Middle frontal gyrus (tissue), 1 donor: ENCODE data around the gene DMPK.
"Not testable (repeated sequence)": the region's sequence is repeated elsewhere in the genome, so short reads cannot be mapped to it uniquely, and the experiment has no call there.

Experiments
- DNase-seq: peaks from one replicate; pipeline ENCODE4 v3.0.0-alpha.2; 2015; ENCODE audit warnings: low spot score; ENCODE audit errors: extremely low spot score

Gene DMPK

DNA sequence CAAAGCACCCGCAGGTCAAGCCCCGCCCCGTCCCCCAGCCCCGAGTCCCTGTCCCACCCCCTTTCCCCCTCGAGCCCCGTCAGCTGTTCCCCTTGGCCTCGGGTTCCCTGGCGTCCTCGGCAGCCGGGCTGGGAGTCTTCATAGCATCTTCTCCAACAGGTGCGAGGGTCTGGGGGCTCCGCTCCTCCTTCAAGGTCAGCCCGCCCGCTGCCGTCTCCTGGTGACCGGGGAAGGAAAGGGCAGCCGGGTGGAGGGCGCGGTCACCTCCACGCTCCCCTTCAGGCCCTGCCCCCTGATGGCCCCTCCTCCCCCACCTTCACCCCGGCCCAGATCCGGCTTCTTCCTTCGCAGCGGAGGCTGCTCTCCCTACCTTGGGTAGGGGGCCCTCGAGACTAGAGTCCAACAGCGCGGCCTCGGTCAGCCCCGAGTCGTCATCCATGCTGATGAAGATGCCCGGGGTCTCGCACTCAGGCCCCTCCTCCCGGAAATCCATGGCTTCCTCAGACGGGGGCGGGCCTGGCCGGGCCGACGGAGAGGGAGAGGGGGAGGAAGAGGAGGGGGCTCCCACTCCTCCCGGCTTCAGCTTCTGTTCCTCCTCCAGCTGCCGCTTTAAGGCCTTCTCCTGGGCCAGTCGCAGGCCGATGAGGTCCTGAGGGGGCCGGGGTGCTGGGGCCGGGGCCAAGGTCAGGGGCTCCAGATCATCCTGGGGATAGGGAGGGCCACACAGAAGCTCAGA lies 33.4 kb upstream of the DMPK start:
- no peak for DNase-seq

DNA sequence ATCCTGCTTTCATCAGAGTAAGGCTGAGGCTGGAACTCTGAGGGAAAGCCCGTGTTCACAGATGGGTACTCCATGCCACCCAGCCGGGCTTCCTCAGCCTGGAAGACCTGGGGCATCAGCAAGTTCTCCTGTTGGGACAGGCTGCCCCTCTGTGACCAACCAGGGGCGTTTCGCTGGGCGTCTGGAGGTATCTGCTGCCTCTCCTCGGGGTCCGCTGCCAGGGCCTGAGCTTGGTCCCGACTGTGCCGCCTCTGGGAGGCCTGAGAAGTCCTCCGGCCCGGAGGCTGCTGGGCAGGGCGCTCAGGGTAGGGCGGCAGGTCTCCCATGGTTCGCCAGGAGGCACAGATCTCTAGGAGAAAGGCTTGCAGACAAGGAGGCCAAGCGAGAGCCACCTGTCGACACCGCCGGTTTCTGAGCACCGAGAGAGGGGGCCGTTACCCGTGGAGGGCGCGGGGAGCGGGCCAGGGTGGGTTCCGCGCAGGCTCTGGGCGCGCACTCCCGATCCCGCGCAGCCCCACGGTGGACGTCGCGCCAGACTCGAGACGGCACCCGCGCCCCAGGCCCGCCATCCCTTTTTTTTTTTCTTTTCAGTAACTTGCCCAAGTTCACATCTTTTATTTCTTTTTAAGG lies 32.7 kb upstream of the DMPK start, which contains the start of gene RSPH6A:
RSPH6A (minus strand) TSS at position 458 of the 630 bp plus-strand sequence; CDS start at position 326, 132 bp downstream.
- DNase-seq, result no peak

DNA sequence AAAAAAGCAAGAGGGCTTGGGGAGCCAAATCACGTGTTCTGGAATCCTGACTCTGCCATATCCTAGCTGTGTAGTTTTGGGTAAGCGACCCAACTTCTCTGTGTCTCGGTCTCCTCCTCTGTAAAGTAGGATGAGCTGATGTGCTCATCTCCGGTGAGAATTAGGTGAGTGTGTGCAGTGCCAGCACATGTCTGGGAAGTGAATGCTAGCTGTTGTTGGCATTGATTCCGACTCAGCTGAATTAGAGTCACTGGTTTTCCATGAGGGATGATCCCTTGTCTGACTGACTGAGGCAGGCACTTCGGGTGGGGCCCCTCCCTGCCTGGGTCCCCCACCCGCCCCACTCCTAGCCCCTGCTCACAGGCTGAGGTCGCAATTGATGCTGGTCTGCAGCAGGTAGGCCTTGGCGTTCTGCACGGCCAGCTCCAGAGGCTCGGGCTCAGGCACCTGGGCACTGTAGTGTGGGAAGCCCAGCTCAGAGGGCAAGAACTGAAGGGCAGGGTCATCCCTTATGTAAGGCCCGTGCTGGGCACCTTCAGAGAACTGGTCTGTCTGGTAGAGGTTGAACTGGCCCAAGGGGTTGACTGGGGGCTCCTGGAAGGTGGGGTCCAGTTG lies 32.0 kb upstream of the DMPK start:
- DNase-seq, result no peak

DNA sequence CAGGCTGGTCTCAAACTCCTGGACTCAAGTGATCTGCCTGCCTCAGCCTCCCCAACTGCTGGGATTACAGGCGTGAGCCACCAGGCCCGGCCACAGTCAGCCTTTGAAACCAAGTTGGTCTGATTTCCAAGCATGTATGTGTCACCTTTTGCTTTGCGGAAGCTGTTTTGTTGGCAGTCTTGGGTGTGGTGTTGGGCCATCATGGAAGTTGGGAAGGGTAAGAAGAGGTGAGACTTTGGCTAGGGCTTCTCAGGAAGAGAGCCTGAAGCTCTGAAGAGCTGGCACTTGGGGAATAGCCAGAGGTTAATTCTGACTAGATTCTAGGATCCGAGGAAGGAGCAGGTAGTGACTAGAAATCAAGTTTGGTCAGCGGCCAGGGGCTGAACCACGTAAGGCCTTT lies 30.0 kb upstream of the DMPK start:
- no peak for DNase-seq

DNA sequence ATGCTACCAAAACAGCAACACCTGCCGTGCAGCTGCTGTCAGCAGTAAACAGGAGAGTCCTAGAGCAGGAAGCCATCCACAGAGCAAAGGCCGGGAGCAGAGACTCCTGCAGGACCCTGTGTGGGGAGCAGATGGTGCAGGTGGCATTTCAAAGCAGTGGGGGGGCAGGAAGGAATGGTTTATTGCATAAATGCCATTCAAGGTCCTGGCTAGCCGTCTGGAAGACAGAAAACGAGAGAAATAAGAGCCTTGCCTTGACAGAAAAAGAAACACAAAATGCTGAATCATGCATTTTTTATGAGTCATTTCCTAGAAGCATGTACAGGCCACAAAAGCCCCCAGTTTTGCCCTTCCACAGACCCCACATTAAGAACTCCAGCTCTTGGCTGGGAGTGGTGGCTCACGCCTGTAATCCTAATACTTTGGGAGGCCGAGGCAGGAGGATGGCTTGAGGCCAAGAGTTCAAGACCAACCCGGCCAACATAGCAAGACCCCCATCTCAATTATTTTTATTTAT lies 27.4 kb upstream of the DMPK start:
- no peak for DNase-seq

DNA sequence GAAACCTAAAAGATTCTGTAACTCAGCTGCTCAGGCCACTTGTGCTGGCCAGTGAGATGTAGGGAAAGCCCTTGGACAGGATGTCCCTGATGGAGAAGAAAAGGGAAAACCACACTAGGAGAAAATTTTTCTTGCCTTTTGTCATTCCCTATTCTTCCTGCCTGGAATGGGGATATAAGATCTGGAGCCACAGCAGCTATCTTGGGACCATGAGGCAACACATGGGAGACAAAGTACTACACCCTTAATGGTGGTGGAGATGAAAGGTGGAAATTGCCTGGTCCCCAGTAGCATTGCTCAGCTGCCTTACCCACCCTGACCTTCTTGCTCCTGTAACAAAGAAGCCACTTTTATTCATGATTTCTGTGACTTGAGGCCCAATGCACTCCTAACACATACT lies 23.4 kb upstream of the DMPK start:
- DNase-seq, result no peak

DNA sequence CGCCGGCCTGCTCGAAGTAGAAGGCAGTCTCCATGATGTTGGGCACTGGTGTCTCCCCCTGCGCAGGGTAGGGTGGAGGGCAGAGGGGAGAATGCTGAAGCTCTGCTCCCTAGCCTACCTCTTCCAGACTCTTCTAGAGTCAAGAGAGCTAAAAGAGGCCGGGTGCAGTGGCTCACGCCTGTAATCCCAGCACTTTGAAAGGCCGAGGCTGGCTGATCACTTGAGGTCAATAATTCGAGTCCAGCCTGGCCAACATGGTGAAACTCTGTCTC lies 22.6 kb upstream of the DMPK start:
- no peak for DNase-seq

DNA sequence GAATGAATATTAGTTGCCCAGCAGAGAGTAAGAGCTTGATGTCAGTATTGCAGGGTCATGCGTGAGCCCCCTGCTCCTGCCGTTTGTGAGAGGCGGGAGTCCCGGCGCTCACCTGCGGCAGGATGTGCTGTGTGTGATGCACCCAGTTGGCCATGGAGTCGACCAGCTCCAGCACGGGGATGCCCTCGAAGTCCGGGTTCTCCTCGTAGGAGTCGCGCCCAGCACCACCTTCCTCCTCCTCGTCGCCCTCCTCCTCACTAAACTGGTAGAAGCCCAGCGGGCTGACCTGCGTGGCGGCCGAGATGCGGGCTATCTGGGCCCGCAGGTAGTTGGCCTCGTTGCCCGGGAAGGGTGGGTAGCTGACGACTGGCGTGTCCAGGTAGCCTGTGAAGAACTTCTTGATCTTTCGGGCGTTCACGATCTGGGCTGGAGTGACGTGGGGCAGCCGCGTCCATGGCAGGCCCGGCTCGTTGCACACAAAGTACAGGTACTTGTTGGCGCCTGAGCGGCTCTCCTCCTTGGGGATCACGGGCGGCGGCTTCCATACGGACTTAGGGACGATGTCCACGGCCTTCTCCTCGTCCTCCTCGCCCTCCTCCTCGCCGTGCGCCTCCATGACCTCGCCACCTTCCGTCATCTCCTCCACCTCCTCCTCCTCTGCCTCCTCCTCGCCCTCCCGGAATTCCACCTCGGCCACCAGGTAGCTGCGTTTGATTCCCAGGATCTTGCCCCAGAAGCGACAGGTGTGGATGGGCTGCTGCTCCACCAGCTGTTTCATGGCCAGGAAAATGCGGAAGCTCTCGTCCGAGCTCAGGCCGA lies 22.1 kb upstream of the DMPK start:
- no peak for DNase-seq

DNA sequence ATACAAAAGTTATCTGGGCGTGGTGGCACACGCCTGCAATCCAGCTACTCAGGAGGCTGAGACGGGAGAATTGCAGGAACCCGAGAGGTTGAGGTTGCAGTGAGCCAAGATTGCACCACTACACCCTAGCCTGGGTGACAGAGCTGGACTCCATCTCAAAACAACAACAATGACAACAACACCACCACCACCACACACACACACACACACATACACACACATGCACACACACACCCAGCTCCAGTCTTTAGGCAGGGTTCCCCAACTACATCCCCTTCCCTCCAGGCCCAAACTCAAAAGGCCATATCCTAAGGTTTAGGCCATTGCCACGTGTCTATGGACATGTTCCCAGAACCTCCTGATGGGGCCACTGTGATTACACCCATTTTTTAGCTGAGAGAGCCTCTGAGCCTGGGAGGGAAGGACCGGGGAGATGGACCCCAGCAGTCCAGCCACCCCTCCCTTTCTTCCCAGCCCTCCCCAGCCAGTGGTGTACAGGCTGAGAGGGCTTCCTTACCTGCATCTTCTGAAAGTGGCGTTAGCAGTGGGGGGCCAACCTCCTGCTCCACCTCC lies 19.4 kb upstream of the DMPK start:
- DNase-seq, result no peak

DNA sequence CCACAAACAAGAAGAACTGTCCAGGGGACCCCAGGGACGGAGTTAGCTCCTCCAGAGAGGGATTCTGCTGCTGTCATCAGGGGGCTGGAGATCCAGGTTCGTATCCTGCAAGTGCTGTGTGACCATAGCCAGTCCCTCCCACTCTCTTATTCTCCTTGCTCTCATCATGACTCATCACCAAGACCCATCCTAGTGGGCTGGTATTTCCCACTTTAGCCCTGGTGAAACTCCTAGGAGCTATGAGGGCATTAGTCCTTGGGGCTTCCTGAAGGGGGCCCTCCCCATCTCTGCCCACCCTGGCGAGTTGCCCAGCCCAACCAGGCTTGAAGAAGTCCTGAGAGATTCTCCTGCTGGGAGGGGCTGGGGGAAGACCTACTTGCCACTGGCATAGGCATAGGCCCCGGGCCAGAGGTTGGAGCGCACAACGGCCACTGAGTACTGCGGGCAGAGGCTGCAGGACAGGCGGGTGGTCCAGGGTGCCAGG lies 17.8 kb upstream of the DMPK start:
- no peak for DNase-seq

DNA sequence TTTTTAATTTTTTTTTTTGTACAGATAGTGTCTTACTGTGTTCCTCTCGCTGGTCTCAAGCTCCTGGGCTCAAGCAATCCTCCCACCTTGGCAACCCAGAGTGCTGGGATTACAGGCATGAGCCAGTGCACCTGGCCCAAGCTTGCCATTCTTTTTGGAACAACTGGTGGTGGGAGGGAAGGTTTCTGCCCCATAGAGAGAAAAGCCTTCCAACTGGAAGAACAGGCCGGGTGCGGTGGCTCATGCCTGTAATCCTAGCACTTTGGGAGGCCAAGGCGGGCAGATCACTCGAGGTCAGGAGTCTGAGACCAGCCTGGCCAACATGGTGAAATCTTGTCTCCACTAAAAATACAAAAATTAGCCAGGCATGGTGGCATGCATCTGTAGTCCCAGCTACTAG lies 17.3 kb upstream of the DMPK start:
- not testable (repeated sequence) for DNase-seq

DNA sequence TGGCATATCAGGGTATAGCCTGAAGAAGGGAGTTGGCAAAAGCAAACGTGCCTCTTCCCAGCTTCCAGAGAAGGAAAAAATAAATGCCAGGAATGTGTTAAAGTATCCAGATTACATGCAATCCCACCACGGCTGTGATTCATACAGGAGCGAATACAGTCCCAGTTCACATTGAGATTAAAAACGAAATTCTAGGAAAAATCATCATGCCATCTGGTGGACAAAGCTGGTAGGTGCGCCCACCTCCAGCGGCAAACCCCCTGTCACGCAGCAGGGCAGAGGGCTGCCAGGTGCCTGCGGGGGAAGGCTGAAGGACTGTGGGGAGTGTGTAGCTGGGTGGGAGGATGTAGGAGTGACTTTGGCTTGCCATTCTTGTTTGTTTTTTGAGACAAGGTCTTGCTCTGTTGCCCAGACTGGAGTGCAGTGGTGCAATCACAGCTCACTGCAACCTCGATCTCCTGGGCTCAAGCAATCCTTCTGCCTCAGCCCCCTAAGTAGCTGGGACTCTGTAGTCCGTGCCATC lies 16.8 kb upstream of the DMPK start:
- DNase-seq, result peak; percentile 45

DNA sequence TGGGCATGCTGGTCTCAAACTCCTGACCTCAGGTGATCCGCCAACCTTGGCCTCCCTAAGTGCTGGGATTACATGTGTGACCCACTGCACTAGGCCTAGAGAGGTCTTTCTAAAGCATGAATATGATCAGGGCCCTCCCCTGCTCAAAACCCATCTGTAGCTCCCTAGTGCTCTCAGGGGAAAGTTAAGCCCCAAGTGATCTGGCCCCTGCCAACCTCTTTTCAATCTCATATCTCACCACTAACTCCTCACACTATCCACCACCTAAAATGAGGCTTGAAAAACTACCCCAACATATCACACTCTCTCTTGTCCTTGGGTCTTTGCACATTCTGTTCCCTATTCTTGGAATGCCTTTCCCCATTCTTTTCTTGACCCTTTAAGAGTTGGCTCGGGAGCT lies 12.3 kb upstream of the DMPK start:
- no peak for DNase-seq

DNA sequence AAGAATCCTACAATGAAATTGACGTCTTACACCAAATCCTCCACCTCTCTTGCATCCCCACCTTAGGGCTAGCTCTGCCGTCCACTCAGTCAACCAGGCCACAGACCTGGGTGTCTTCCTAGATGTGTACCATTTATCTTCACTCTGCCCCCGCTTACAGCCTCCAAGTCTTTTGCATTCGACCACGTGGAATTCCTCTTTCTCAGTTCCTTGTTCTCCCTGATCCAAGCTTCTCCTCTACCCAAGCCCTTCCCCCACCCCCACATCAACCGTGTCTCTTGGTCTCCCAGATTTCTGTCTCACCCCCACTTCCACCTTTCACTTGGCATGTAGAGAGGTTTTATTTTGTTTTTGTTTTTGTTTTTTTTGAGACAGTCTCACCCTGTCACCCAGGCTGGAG lies 11.6 kb upstream of the DMPK start:
- no peak for DNase-seq

DNA sequence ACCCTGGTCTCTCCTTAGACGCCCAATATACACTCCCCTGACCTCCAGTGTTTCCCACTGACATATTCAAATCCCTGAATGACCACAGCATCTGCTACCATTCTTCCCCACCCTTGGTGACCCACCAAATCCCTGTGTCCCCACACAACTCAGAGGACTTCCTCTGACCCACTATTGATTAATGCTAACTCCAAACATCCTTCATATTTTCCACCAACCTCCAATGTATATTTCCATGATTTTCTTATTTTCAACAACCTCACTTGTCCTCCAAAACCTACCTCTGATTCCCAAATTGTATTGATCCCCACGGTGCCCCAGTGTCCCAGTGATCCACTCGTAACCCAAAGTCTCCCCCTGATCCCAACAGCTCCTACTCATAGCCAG lies 10.9 kb upstream of the DMPK start:
- no peak for DNase-seq

DNA sequence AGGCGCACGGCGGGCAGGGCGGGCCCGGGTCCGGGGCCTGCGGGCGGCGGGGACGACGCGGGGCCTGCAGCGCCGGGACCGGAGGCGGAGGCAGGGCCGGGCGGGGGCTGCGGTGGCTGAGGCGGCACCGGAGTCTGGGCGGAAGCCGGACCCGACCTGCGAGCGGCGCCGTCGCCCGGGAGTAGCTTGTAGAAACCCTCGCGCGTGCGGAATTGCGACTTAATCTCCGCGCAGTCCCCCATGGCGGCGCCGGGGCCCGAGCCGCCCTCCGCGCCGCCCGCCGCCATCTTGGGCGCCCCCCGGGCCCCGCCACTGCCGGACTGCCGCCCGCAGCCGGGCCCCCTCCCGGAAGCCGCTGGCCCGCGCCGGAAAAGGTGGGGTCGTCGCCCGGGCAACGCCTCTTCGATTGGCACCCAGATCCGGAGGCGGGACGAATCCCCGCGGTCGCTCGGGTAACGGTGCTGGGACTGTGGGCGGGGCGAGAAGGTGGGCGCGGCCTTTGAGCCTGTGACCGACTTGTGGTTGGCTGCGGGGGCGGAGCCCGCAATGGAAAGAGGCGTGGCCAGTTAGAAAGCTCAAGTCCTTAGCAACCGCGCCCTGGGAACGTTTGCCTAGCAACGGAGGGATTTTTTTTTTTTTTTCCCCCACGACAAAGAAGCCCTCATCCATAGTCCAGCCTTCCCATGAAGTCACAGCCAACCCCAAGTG lies 10.3 kb upstream of the DMPK start, which contains the start of gene DMWD:
DMWD (minus strand) TSS at position 376 of the 708 bp plus-strand sequence; CDS start at position 287, 89 bp downstream.
- peak; percentile 98 for DNase-seq

DNA sequence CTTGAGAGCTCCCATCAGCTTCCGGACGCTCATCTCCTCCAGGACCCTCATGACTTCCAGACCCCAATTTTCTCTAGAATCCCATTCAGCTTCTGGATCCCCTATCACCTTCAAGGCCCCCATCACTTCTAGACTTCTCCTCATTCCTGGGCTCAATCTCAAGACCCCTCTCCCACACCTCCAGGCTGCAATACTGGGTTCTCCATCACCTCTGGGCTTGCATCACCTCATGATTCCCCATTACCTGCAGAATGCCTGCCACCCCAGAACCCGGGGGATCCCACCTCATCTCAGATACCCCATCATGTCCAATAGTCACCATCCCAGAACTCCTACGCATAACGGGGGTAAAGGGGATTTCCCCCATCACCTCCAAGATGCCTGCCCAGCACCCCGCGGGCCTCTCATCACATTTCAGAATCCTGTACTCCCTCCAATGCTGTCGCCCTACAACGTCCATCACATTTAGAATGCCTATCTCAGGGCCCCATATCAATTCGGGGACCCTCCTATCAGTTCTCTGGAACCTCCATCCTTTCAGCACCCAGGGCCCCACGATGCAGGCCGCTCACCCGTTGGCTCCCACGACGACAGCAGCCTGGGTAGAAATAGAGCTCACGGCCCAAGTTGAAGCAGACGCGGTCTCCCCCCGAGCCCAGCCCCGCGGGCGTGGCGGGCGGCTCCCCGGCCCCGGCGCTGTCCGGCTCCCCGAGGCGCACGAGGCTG lies 9.6 kb upstream of the DMPK start:
- DNase-seq, result no peak

DNA sequence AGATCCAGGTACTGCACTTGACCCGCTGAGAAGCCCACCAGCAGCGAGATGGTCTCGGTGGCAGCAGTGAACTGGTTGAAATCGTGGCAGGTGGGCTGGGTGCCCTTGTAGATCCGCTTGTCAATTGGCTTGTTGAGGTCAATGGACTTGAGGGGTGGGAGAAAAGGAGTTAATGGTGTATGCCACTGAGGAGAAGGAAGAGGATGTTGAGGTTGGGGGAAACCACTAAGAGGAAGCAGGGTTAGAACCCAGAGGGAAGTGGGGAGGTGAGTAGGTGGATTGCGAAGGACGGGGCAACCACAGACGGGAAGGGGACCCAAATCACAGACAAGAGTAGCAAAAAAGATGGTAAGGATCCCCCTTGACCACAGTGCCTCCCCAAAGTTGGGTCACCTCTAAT lies 8.7 kb upstream of the DMPK start:
- no peak for DNase-seq

DNA sequence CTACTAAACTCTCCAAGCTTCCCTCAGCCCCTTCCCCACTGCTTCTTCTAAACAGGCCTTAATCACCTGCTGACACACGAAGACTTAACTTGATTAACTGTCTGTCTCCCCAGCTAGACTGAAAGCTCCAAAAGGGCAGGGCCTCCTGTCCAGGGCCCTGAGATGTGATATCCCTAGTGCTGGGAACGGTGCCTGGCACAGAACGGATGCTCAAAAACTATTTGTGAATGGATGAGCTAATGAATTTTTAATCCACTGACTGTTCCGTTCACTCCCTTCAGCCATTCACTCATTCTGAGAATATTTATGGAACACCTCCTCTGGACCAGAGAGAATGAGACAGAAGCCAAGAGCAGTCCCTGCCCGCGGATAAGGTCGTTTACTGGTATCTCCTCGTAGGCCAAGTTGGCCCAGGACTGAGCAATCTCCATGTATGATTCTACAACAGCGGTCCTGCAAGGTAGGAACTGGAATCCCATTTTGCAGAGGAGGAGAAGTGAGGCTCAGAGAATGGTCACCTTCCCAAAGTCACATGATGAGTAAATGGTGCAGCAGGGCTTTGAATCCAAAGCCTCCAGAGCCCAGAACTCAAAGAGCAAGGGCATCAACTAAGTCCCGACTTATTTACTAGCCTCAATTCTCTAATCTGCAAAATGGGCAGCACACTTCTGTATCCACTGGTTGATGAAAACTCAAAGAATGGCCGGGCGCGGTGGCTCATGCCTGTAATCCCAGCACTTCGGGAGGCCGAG lies 6.9 kb upstream of the DMPK start:
- no peak for DNase-seq
